Measurements from ENCODE around the gene RPRD1B. TPM values are rescaled to one million over a fixed set of nuclear protein-coding genes. Genes with fewer than 3 reads are reported as not detected.
"Not testable (repeated sequence)": the region's sequence is repeated elsewhere in the genome, so short reads cannot be mapped to it uniquely, and the experiment has no call there.

The RPRD1B gene
- polyA plus RNA-seq, 2 donors, result 4.9 to 10.2 TPM

GRCh38 chr20:38092260-38092857 lies 58.8 kb downstream of the RPRD1B start:
- Histone ChIP-seq H3K4me3 (ENCODE audit: low read depth in 1 of 2, low read length in 2 of 2) (no peak overlapping the region), H3K27ac (ENCODE audit: low read depth in 2 of 2, low read length in 1 of 2) (no peak overlapping the region), H3K9me3 (ENCODE audit: control insufficient read depth in 2 of 2, insufficient read depth in 1 of 2, low read depth in 1 of 2, low read length in 1 of 2) (no peaks in the 10 kb centered on the region), H3K36me3 (ENCODE audit: control insufficient read depth in 2 of 2, insufficient read depth in 2 of 2, low read length in 1 of 2) (peaks cover 14 to 17% of the 10 kb centered on the region in 2 donors), H3K27me3 (ENCODE audit: control insufficient read depth in 1 of 2, insufficient read depth in 2 of 2, low read length in 2 of 2) (no peaks in the 10 kb centered on the region), H3K4me1 (ENCODE audit: control insufficient read depth in 2 of 2, insufficient read depth in 2 of 2, low read length in 1 of 2) (peaks cover 0 to 3% of the 10 kb centered on the region in 2 donors)
- WGBS, 2 donors, result 89 to 92% methylated on average over 12 of the region's 12 CpGs

GRCh38 chr20:38092915-38093314 lies 59.4 kb downstream of the RPRD1B start:
- Histone ChIP-seq H3K4me3 (ENCODE audit: low read depth in 1 of 2, low read length in 2 of 2) (no peak overlapping the region), H3K4me1 (ENCODE audit: control insufficient read depth in 2 of 2, insufficient read depth in 2 of 2, low read length in 1 of 2) (peaks cover 0 to 3% of the 10 kb centered on the region in 2 donors), H3K9me3 (ENCODE audit: control insufficient read depth in 2 of 2, insufficient read depth in 1 of 2, low read depth in 1 of 2, low read length in 1 of 2) (no peaks in the 10 kb centered on the region), H3K36me3 (ENCODE audit: control insufficient read depth in 2 of 2, insufficient read depth in 2 of 2, low read length in 1 of 2) (peaks cover 12 to 16% of the 10 kb centered on the region in 2 donors), H3K27ac (ENCODE audit: low read depth in 2 of 2, low read length in 1 of 2) (no peak overlapping the region), H3K27me3 (ENCODE audit: control insufficient read depth in 1 of 2, insufficient read depth in 2 of 2, low read length in 2 of 2) (no peaks in the 10 kb centered on the region)

- peaks cover 11 to 12% of the 10 kb centered on the region in 2 donors for H3K36me3 ChIP-seq (ENCODE audit: control insufficient read depth in 2 of 2, insufficient read depth in 2 of 2, low read length in 1 of 2)
- no peaks in the 10 kb centered on the region for H3K9me3 ChIP-seq (ENCODE audit: control insufficient read depth in 2 of 2, insufficient read depth in 1 of 2, low read depth in 1 of 2, low read length in 1 of 2)
- H3K4me3 ChIP-seq (ENCODE audit: low read depth in 1 of 2, low read length in 2 of 2), result no peak overlapping the region
- no peaks in the 10 kb centered on the region for H3K27me3 ChIP-seq (ENCODE audit: control insufficient read depth in 1 of 2, insufficient read depth in 2 of 2, low read length in 2 of 2)
- no peak overlapping the region for H3K27ac ChIP-seq (ENCODE audit: low read depth in 2 of 2, low read length in 1 of 2)
- H3K4me1 ChIP-seq (ENCODE audit: control insufficient read depth in 2 of 2, insufficient read depth in 2 of 2, low read length in 1 of 2), result peaks cover 0 to 3% of the 10 kb centered on the region in 2 donors
- 91 to 93% methylated on average over 8 of the region's 8 CpGs for WGBS, 2 donors
Measured at GRCh38 chr20:38093641-38094077, 60.1 kb downstream of the RPRD1B start.

- Histone ChIP-seq H3K9me3 (ENCODE audit: control insufficient read depth in 2 of 2, insufficient read depth in 1 of 2, low read depth in 1 of 2, low read length in 1 of 2) (no peaks in the 10 kb centered on the region), H3K36me3 (ENCODE audit: control insufficient read depth in 2 of 2, insufficient read depth in 2 of 2, low read length in 1 of 2) (peaks cover 9 to 11% of the 10 kb centered on the region in 2 donors), H3K27ac (ENCODE audit: low read depth in 2 of 2, low read length in 1 of 2) (no peak overlapping the region), H3K4me3 (ENCODE audit: low read depth in 1 of 2, low read length in 2 of 2) (no peak overlapping the region), H3K27me3 (ENCODE audit: control insufficient read depth in 1 of 2, insufficient read depth in 2 of 2, low read length in 2 of 2) (no peaks in the 10 kb centered on the region), H3K4me1 (ENCODE audit: control insufficient read depth in 2 of 2, insufficient read depth in 2 of 2, low read length in 1 of 2) (peaks cover 0 to 3% of the 10 kb centered on the region in 2 donors)
- 50 to 64% methylated on average over 1 of the region's 1 CpG for WGBS, 2 donors
Measured at GRCh38 chr20:38094373-38094891, 60.9 kb downstream of the RPRD1B start.

GRCh38 chr20:38095017-38095686 lies 61.6 kb downstream of the RPRD1B start:
- Histone ChIP-seq H3K36me3 (ENCODE audit: control insufficient read depth in 2 of 2, insufficient read depth in 2 of 2, low read length in 1 of 2) (peaks cover 4 to 6% of the 10 kb centered on the region in 2 donors), H3K4me3 (ENCODE audit: low read depth in 1 of 2, low read length in 2 of 2) (no peak overlapping the region), H3K4me1 (ENCODE audit: control insufficient read depth in 2 of 2, insufficient read depth in 2 of 2, low read length in 1 of 2) (peaks cover 0 to 3% of the 10 kb centered on the region in 2 donors), H3K27me3 (ENCODE audit: control insufficient read depth in 1 of 2, insufficient read depth in 2 of 2, low read length in 2 of 2) (no peaks in the 10 kb centered on the region), H3K9me3 (ENCODE audit: control insufficient read depth in 2 of 2, insufficient read depth in 1 of 2, low read depth in 1 of 2, low read length in 1 of 2) (no peaks in the 10 kb centered on the region), H3K27ac (ENCODE audit: low read depth in 2 of 2, low read length in 1 of 2) (peak overlapping the region in 1 of 2 donors; percentile 49)
- 79% methylated on average over 7 of the region's 7 CpGs for WGBS, 2 donors

GRCh38 chr20:38098952-38099351 lies 65.4 kb downstream of the RPRD1B start:
- H3K4me1 ChIP-seq (ENCODE audit: control insufficient read depth in 2 of 2, insufficient read depth in 2 of 2, low read length in 1 of 2), result peaks cover 0 to 3% of the 10 kb centered on the region in 2 donors
- H3K36me3 ChIP-seq (ENCODE audit: control insufficient read depth in 2 of 2, insufficient read depth in 2 of 2, low read length in 1 of 2), result no peaks in the 10 kb centered on the region
- 83 to 88% methylated on average over 1 of the region's 1 CpG for WGBS, 2 donors
- no peak overlapping the region for H3K4me3 ChIP-seq (ENCODE audit: low read depth in 1 of 2, low read length in 2 of 2)
- no peaks in the 10 kb centered on the region for H3K9me3 ChIP-seq (ENCODE audit: control insufficient read depth in 2 of 2, insufficient read depth in 1 of 2, low read depth in 1 of 2, low read length in 1 of 2)
- H3K27me3 ChIP-seq (ENCODE audit: control insufficient read depth in 1 of 2, insufficient read depth in 2 of 2, low read length in 2 of 2), result no peaks in the 10 kb centered on the region
- no peak overlapping the region for H3K27ac ChIP-seq (ENCODE audit: low read depth in 2 of 2, low read length in 1 of 2)

- H3K27ac ChIP-seq (ENCODE audit: low read depth in 2 of 2, low read length in 1 of 2); H3K9me3 ChIP-seq (ENCODE audit: control insufficient read depth in 2 of 2, insufficient read depth in 1 of 2, low read depth in 1 of 2, low read length in 1 of 2): not testable (repeated sequence)
- 92 to 93% methylated on average over 5 of the region's 5 CpGs for WGBS, 2 donors
Measured at GRCh38 chr20:38102206-38102605, 68.7 kb downstream of the RPRD1B start.

GRCh38 chr20:38104285-38104684 lies 70.7 kb downstream of the RPRD1B start:
- WGBS, 2 donors, result 19 to 37% methylated on average over 1 of the region's 1 CpG
- H3K4me1 ChIP-seq (ENCODE audit: control insufficient read depth in 2 of 2, insufficient read depth in 2 of 2, low read length in 1 of 2), result no peaks in the 10 kb centered on the region

More at GRCh38 chr20:38102206-38102605, 68.7 kb downstream of the RPRD1B start:
- H3K36me3 ChIP-seq (ENCODE audit: control insufficient read depth in 2 of 2, insufficient read depth in 2 of 2, low read length in 1 of 2); H3K27me3 ChIP-seq (ENCODE audit: control insufficient read depth in 1 of 2, insufficient read depth in 2 of 2, low read length in 2 of 2); H3K4me3 ChIP-seq (ENCODE audit: low read depth in 1 of 2, low read length in 2 of 2); H3K4me1 ChIP-seq (ENCODE audit: control insufficient read depth in 2 of 2, insufficient read depth in 2 of 2, low read length in 1 of 2): not testable (repeated sequence)

GRCh38 chr20:38106461-38106860 lies 72.9 kb downstream of the RPRD1B start:
- Histone ChIP-seq H3K4me3 (ENCODE audit: low read depth in 1 of 2, low read length in 2 of 2) (no peak overlapping the region), H3K27me3 (ENCODE audit: control insufficient read depth in 1 of 2, insufficient read depth in 2 of 2, low read length in 2 of 2) (no peaks in the 10 kb centered on the region), H3K36me3 (ENCODE audit: control insufficient read depth in 2 of 2, insufficient read depth in 2 of 2, low read length in 1 of 2) (no peaks in the 10 kb centered on the region), H3K4me1 (ENCODE audit: control insufficient read depth in 2 of 2, insufficient read depth in 2 of 2, low read length in 1 of 2) (no peaks in the 10 kb centered on the region), H3K27ac (ENCODE audit: low read depth in 2 of 2, low read length in 1 of 2) (no peak overlapping the region), H3K9me3 (ENCODE audit: control insufficient read depth in 2 of 2, insufficient read depth in 1 of 2, low read depth in 1 of 2, low read length in 1 of 2) (no peaks in the 10 kb centered on the region)
- 88 to 94% methylated on average over 5 of the region's 5 CpGs for WGBS, 2 donors

More at GRCh38 chr20:38104285-38104684, 70.7 kb downstream of the RPRD1B start:
- Histone ChIP-seq H3K4me3 (ENCODE audit: low read depth in 1 of 2, low read length in 2 of 2) (no peak overlapping the region), H3K36me3 (ENCODE audit: control insufficient read depth in 2 of 2, insufficient read depth in 2 of 2, low read length in 1 of 2) (no peaks in the 10 kb centered on the region), H3K9me3 (ENCODE audit: control insufficient read depth in 2 of 2, insufficient read depth in 1 of 2, low read depth in 1 of 2, low read length in 1 of 2) (no peaks in the 10 kb centered on the region), H3K27me3 (ENCODE audit: control insufficient read depth in 1 of 2, insufficient read depth in 2 of 2, low read length in 2 of 2) (no peaks in the 10 kb centered on the region), H3K27ac (ENCODE audit: low read depth in 2 of 2, low read length in 1 of 2) (no peak overlapping the region)

All from esophagus (tissue), 2 donors.